HG02759 (cell line): ENCODE data around the gene RND2.
"Not testable (repeated sequence)": the region's sequence is repeated elsewhere in the genome, so short reads cannot be mapped to it uniquely, and the experiment has no call there.

Experiments used
- ATAC-seq: cut with Tn5 transposase; IDR thresholded peaks from one replicate; pipeline ENCODE4 v1.9.1; 2021; ENCODE audit warnings: mild to moderate bottlenecking, moderate library complexity; ENCODE audit not compliant: unreplicated experiment

Gene RND2

GRCh38 chr17:43025766-43026537 lies 921 bp downstream of the RND2 start:
- ATAC-seq: no peak

DNA sequence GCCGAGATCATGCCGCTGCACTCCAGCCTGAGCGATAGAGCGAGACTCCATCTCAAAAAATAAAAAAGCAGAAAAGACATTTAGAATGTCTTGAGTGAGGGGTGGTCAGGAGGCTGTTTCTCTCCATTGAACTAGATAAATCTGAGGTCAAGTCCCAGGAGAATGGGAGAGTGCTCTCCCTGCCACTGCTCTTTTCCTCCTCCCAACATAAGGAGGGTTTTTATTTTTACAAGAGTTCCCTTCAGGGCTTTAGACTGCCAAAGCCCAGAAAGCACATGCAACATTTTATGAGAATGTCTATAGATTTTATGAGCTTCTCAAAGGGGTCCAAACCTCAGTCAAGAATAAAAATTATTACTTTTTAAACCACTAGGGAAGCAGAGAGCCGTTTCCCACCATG lies 1.6 kb downstream of the RND2 start:
- no peak for ATAC-seq

GRCh38 chr17:43027091-43028032 lies 2.3 kb downstream of the RND2 start:
- no peak for ATAC-seq

GRCh38 chr17:43028221-43028861 lies 3.3 kb downstream of the RND2 start:
- ATAC-seq: no peak

- no peak for ATAC-seq
Observed at GRCh38 chr17:43030137-43030767, 5.2 kb downstream of the RND2 start.

GRCh38 chr17:43031666-43032065 lies 6.6 kb downstream of the RND2 start:
- ATAC-seq: no peak

DNA sequence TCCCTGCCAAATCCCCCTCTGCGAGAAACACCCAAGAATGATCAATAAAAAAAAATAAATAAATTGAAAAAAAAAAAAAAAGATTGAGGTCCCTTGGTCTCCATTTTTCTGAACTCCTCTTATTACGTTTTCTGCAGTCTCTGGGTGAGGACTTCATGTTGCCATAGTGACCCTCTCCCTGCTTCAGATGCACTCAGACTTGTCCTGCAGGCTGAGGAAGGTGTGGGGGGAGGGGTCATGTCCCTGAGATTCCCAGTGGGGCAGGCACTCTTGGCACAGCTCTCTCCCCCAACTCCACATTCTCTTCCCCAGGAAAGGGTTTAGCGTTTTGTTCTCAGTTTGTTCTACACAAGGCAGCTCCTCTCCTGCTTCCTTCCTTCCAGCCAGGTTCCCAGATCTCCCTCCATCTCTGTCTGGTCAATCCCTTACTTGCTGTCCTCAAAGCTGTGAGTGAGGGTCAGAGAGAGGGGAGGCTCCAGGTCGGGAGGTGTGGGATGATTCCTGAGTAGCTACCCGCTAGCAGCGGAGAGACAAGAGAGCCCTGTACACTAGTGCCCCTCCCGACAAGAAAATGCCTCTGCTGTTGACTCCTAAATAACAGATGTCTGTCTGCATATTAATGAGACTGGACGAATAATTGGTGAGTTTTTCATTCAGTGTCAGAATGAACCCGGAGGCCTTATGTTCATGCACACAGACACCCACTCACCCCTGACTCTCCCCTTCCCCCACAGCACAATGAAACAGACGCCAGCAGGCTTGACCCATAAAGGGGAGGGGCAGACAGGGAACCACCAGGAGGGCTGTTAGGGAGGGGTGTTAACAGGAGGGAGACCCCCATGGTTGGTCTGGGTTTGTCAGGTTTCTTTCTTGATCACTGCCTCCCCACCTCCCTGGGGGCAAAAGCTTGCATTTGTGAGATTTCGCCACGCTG lies 9.2 kb downstream of the RND2 start:
- no peak for ATAC-seq

- no peak for ATAC-seq
Observed at GRCh38 chr17:43034894-43035293, 9.9 kb downstream of the RND2 start.

GRCh38 chr17:43039646-43040045 lies 14.6 kb downstream of the RND2 start:
- ATAC-seq: no peak

GRCh38 chr17:43040655-43041054 lies 15.6 kb downstream of the RND2 start:
- no peak for ATAC-seq

- no peak for ATAC-seq
Observed at GRCh38 chr17:43042025-43042628, 17.1 kb downstream of the RND2 start.

- ATAC-seq: no peak
Observed at GRCh38 chr17:43043307-43043706, 18.3 kb downstream of the RND2 start.

DNA sequence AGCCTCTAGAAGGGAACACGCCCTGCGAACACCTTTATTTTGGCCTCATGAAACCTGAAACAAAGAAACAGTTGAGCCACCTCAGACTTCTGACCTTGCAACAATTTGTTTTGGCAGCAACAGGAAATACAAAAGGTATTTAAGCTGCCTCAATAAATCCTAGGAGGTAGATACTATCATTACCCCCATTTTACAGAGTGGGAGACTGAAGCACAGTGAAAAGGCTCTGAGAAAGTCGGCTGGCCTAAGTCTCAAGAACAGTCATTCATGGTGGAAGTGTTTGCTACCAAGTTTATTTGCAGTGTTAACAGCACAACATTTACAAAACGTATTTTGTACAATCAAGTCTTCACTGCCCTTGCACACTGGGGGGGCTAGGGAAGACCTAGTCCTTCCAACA lies 19.0 kb downstream of the RND2 start:
- no peak for ATAC-seq

DNA sequence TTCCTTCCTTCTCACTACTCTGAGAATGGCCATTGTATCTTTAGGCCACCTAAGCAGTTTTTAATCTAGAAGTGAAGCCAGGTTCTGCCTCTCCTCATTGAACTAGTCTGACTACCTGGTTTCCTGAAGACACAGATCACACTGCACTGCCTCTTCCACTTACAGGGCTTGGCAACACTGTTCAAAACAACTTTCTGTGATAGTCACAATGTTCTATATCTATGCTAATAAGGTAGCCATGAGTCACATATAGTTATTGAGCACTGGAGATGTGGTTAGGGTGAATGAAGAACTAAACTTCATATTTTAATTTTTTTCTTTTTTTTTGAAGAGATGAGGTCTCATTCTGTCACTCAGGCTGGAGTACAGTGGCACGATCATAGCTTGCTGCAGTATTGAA lies 26.9 kb downstream of the RND2 start:
- ATAC-seq: no peak

GRCh38 chr17:43053008-43053407 lies 28.0 kb downstream of the RND2 start:
- ATAC-seq: not testable (repeated sequence)

DNA sequence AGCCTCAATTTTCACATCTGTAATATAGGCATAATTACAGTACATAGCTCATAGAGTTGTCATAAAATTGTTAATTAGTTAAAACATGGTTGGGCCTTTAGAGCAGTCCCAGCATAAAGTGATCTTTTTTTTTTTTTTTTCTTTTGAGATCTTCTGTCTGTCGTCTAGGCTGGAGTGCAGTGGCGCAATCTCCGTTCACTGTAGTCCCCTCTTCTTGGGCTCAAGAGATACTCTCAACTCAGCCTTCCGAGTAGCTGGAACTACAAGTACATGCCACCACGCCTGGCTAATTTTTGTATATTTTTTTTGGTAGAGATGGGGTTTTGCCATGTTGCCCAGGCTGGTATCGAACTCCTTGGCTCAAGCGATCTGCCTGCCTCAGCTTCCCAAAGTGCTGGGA lies 31.0 kb downstream of the RND2 start:
- no peak for ATAC-seq

- no peak for ATAC-seq
Observed at GRCh38 chr17:43062984-43063638, 38.1 kb downstream of the RND2 start.

DNA sequence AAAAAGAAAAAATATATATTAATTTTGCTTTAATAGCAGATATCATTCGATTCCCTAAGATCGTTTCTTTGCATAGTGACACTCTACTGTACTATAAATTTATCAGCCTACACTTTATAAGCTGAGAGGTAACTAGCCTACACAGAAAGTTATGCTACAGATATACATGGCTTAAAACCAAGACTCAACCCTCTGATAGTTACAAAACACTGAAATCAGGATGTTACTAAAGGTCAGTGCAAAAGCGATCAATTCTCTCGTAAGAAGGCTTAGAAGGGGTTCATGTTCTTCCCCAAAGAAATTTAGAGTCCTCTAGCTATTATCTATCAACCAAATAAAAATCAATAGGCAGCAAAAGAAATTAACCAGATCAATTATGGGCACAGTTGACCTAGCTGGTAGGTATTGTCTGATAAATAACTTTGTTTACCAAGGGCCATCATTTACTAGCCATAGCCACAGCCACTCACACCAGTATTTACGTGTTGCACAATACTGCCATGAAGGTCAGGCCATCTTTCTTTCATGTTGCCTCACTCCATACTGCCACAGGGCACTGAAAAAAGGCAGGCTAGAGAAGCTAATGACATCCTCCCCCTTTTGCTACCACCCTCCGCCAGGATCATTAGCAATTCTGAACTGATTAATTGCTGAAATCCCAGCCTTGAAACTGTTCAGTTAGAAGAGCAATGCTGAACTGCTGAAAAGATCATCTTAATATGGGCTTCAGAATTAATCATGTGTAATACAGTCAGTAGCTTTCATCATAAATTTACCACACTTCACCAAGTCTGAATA lies 43.7 kb downstream of the RND2 start:
- ATAC-seq: no peak
